Measurements from ENCODE around the gene RBBP4. TPM values are rescaled to one million over a fixed set of nuclear protein-coding genes. Genes with fewer than 3 reads are reported as not detected.

The RBBP4 gene
- total RNA-seq, 4 donors from 2014 or later, result 79.7 to 135 (median 109) TPM

DNA sequence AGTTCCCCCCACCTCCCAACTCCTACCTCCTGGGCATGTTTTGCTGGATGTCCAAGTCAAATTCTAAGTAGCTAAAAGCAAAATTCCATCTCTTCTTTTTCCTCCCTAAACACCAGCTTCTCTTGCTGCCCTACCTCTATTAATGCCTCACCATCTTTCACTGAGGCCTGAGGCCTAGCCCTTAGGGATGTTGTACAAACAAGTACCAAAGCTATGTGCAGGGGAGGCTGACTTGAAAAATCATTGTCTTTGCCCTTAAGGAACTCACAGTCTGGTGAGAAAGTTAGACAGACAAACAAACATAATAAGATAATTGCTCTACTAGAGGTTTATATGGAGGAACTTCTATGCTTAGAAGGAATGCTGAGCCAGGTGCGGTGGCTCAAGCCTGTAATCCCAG, 76.9 kb downstream of the RBBP4 start:
- H3K27ac ChIP-seq, result no peak overlapping the region
- no peak overlapping the region for H3K4me3 ChIP-seq
- 89 to 95% methylated on average over 1 of the region's 1 CpG for WGBS, 2 donors
- H3K4me1 ChIP-seq, result peaks cover 0 to 14% (median 0%) of the 10 kb centered on the region in 4 donors
- H3K9me3 ChIP-seq, result no peaks in the 10 kb centered on the region
- DNase-seq (ENCODE audit: low spot score in 2 of 2), result no peak
- H3K27me3 ChIP-seq, result no peaks in the 10 kb centered on the region
- no peak for TF ChIP-seq EP300 (IDR thresholded peaks at IDR 0.05)
- no peak for TF ChIP-seq CTCF (IDR thresholded peaks at IDR 0.05)
- TF ChIP-seq POLR2A (IDR thresholded peaks at IDR 0.05), result no peak
- no peaks in the 10 kb centered on the region for H3K36me3 ChIP-seq

DNA sequence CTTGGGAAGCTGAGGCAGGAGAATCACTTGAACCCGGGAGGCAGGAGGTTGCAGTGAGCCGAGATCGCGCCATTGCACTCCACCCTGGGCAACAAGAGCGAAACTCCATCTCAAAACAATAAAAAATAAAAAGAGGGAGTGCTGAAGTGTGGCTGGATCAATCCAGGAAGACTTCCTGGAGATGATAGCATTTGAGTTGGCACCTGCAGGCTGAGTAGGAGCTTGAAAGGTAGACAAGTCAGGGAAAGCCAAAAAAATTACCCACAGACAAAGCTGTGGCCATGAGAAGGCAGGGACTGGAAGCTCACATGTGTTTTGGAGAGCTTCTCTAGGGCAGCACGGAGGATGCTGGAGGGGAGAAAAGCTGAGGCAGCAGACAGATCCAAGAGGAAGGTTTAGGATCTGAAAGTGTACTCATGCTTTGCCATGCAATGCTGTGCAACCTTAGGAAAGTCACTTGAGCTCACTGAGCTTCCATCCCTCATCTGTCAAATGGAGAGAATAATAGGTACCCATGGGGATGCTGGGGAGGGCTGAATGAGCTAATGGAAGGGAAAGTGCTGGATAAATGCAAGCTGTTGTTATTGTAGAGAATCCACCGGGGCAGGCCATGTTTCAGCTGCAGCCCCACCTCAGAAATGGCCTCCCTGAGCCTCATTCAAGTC, 77.5 kb downstream of the RBBP4 start:
- no peak for DNase-seq (ENCODE audit: low spot score in 2 of 2)
- H3K27me3 ChIP-seq, result no peaks in the 10 kb centered on the region
- peaks cover 0 to 14% (median 0%) of the 10 kb centered on the region in 4 donors for H3K4me1 ChIP-seq
- H3K36me3 ChIP-seq, result no peaks in the 10 kb centered on the region
- no peak overlapping the region for H3K4me3 ChIP-seq
- TF ChIP-seq POLR2A (IDR thresholded peaks at IDR 0.05) (no peak), CTCF (IDR thresholded peaks at IDR 0.05) (no peak), EP300 (IDR thresholded peaks at IDR 0.05) (no peak)
- WGBS, 2 donors, result 83 to 89% methylated on average over 7 of the region's 7 CpGs
- no peak overlapping the region for H3K27ac ChIP-seq
- no peaks in the 10 kb centered on the region for H3K9me3 ChIP-seq

DNA sequence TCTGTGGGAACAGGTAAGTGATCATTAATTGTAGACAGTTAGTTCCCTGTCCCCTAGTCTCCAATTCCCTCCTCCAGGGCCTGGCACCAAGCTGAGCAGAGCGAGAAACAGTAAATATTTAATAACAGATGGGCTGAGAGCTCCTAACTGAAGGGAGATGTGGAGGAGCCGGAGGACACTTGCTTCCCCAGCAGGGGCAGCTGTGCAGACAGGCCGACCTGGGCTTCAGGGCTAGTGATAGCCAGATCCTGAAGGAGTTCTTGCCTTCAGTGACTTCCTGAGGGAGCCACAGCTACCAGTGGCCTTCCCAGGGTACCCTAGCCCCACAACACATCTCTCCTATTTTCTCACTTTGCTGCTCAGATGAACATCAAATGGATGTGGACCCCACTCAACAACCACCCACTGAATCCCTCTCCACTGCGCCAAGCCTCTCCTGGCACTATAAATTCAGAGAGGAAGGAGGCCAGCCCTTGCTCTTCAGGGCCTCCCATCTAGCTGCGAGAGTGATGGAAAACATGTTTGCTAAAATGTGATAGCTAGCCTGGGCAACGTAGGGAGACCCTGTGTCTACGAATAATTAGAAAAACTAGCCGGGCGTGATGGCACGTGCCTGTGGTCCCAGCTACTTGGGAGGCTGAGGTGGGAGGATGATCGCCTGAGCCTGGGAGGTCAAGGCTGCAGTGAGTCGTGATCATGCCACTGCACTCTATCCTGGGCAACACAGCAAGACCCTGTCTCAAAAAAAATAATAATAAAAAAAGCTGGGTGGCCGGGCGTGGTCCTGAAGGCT, 78.4 kb downstream of the RBBP4 start:
- no peaks in the 10 kb centered on the region for H3K9me3 ChIP-seq
- H3K36me3 ChIP-seq, result no peaks in the 10 kb centered on the region
- no peak overlapping the region for H3K4me3 ChIP-seq
- H3K27me3 ChIP-seq, result no peaks in the 10 kb centered on the region
- no peak overlapping the region for H3K27ac ChIP-seq
- TF ChIP-seq EP300 (IDR thresholded peaks at IDR 0.05) (no peak), CTCF (IDR thresholded peaks at IDR 0.05) (no peak), POLR2A (IDR thresholded peaks at IDR 0.05) (no peak)
- 71 to 77% methylated on average over 14 of the region's 14 CpGs for WGBS, 2 donors
- peaks cover 0 to 18% (median 0%) of the 10 kb centered on the region in 4 donors for H3K4me1 ChIP-seq
- DNase-seq (ENCODE audit: low spot score in 2 of 2), result no peak

- DNase-seq (ENCODE audit: low spot score in 2 of 2), result no peak
These were observed 82.7 kb downstream of the RBBP4 start for GRCh38 chr1:32733582-32734321.

More at GRCh38 chr1:32733582-32734321, 82.7 kb downstream of the RBBP4 start:
- Histone ChIP-seq H3K27me3 (no peaks in the 10 kb centered on the region), H3K9me3 (no peaks in the 10 kb centered on the region), H3K4me1 (peaks cover 0 to 5% (median 0%) of the 10 kb centered on the region in 4 donors), H3K4me3 (no peak overlapping the region), H3K36me3 (no peaks in the 10 kb centered on the region), H3K27ac (no peak overlapping the region)
- WGBS, 2 donors, result 42 to 55% methylated on average over 9 of the region's 9 CpGs
- TF ChIP-seq CTCF (IDR thresholded peaks at IDR 0.05) (no peak), EP300 (IDR thresholded peaks at IDR 0.05) (no peak), POLR2A (IDR thresholded peaks at IDR 0.05) (no peak)

Small RNAs within 50 kb of the gene (small RNA-seq; reads per million reads assigned to genes)
- not detected for gene RF00019

Other genes with a start within 250 kb of the RBBP4 start
- under 1 TPM in 1 of 4 donors, not detected in 3; 0.21 TPM for gene ZBTB8B, start 186.1 kb upstream of the RBBP4 start, total RNA-seq
- gene ZBTB8A, start 111.8 kb upstream of the RBBP4 start, total RNA-seq, result 10 to 100 TPM in 3 of 4 donors, 1 to 10 TPM in 1; 8.1 to 14.9 (median 12.1) TPM
- gene ZBTB8OS, start 658 bp upstream of the RBBP4 start, total RNA-seq, result 10 to 100 TPM; 12.2 to 38.1 (median 23.8) TPM
- gene SYNC, start 51.6 kb downstream of the RBBP4 start, total RNA-seq, result 10 to 100 TPM; 10.2 to 31.2 (median 23.7) TPM
- 10 to 100 TPM; 29.0 to 80.7 (median 50.2) TPM for gene YARS1, start 166.2 kb downstream of the RBBP4 start, total RNA-seq
- 10 to 100 TPM; 24.0 to 55.5 (median 33.4) TPM for gene S100PBP, start 166.4 kb downstream of the RBBP4 start, total RNA-seq
- gene FNDC5, start 219.7 kb downstream of the RBBP4 start, total RNA-seq, result under 1 TPM in 1 of 4 donors, not detected in 3; 0.21 TPM
- gene HPCA, start 235.3 kb downstream of the RBBP4 start, total RNA-seq, result not detected